ENCODE measurements around the gene FAR1.
A peak's percentile ranks its signal among the peaks of the same experiment; 100 is the strongest.

The FAR1 gene

GRCh38 chr11:13681446-13681845 lies 13.0 kb downstream of the FAR1 start:
- H3K18ac ChIP-seq (ENCODE audit: low read depth in 1 of 2, low read length in 2 of 2), result no peak overlapping the region
- no peak for DNase-seq
- peaks cover 3% of the 10 kb centered on the region for H3K79me1 ChIP-seq (replicated peaks; ENCODE audit: low read length, poor library complexity, severe bottlenecking)
- H3K4me2 ChIP-seq (ENCODE audit: low read length, poor library complexity, severe bottlenecking), result no peak overlapping the region
- no peaks in the 10 kb centered on the region for H3K9me3 ChIP-seq (ENCODE audit: control insufficient read depth, low read length)
- no peak overlapping the region for H3K14ac ChIP-seq (ENCODE audit: low read length in 2 of 2)
- no peak overlapping the region for H3K4me3 ChIP-seq (ENCODE audit: insufficient read depth in 1 of 2, low read depth in 1 of 2, low read length in 2 of 2)
- H2BK15ac ChIP-seq (ENCODE audit: low read depth, poor library complexity, severe bottlenecking), result no peak overlapping the region
- no peak overlapping the region for H4K91ac ChIP-seq (ENCODE audit: low read length)
- H2AK5ac ChIP-seq (ENCODE audit: low read length, severe bottlenecking), result no peak overlapping the region
- no peak overlapping the region for H3K9ac ChIP-seq (ENCODE audit: low read length)
- H3K4ac ChIP-seq (ENCODE audit: low read depth in 1 of 2, low read length in 2 of 2), result no peak overlapping the region
- H2BK12ac ChIP-seq (ENCODE audit: low read length in 2 of 2), result no peak overlapping the region
- 100% methylated on average over 2 of the region's 2 CpGs for WGBS
- H2AFZ ChIP-seq (ENCODE audit: low read depth, low read length), result no peak overlapping the region
- H3K27me3 ChIP-seq (ENCODE audit: control insufficient read depth in 1 of 2, insufficient read depth in 1 of 2, low read length in 2 of 2), result no peaks in the 10 kb centered on the region
- H4K8ac ChIP-seq (ENCODE audit: low read length), result no peak overlapping the region
- no peak overlapping the region for H2BK5ac ChIP-seq (ENCODE audit: low read depth, low read length, poor library complexity, severe bottlenecking)
- no peak overlapping the region for H3K27ac ChIP-seq (ENCODE audit: low read length, poor library complexity, severe bottlenecking)
- H2BK120ac ChIP-seq (ENCODE audit: low read depth, low read length), result no peak overlapping the region
- no peak overlapping the region for H3K23ac ChIP-seq (ENCODE audit: low read length in 2 of 2)
- H3K36me3 ChIP-seq (ENCODE audit: control insufficient read depth in 1 of 2, insufficient read depth in 2 of 2, low read depth in 1 of 2, low read length in 2 of 2), result no peaks in the 10 kb centered on the region
- H3K4me1 ChIP-seq (ENCODE audit: control insufficient read depth, insufficient read depth, low read depth, low read length), result peaks cover 2% of the 10 kb centered on the region

GRCh38 chr11:13682212-13682611 lies 13.7 kb downstream of the FAR1 start:
- no peak overlapping the region for H3K18ac ChIP-seq (ENCODE audit: low read depth in 1 of 2, low read length in 2 of 2)
- peaks cover 3% of the 10 kb centered on the region for H3K79me1 ChIP-seq (replicated peaks; ENCODE audit: low read length, poor library complexity, severe bottlenecking)
- H2BK12ac ChIP-seq (ENCODE audit: low read length in 2 of 2), result no peak overlapping the region
- DNase-seq, result no peak
- no peak overlapping the region for H2AK5ac ChIP-seq (ENCODE audit: low read length, severe bottlenecking)
- H3K4me2 ChIP-seq (ENCODE audit: low read length, poor library complexity, severe bottlenecking), result no peak overlapping the region
- no peak overlapping the region for H2AFZ ChIP-seq (ENCODE audit: low read depth, low read length)
- no peak overlapping the region for H4K91ac ChIP-seq (ENCODE audit: low read length)
- peaks cover 2% of the 10 kb centered on the region for H3K4me1 ChIP-seq (ENCODE audit: control insufficient read depth, insufficient read depth, low read depth, low read length)
- H2BK120ac ChIP-seq (ENCODE audit: low read depth, low read length), result no peak overlapping the region
- H3K27me3 ChIP-seq (ENCODE audit: control insufficient read depth in 1 of 2, insufficient read depth in 1 of 2, low read length in 2 of 2), result no peaks in the 10 kb centered on the region
- no peaks in the 10 kb centered on the region for H3K9me3 ChIP-seq (ENCODE audit: control insufficient read depth, low read length)
- no CpG with 5 or more reads among the region's 1 CpG for WGBS
- no peak overlapping the region for H3K9ac ChIP-seq (ENCODE audit: low read length)
- H2BK15ac ChIP-seq (ENCODE audit: low read depth, poor library complexity, severe bottlenecking), result no peak overlapping the region
- H3K4me3 ChIP-seq (ENCODE audit: insufficient read depth in 1 of 2, low read depth in 1 of 2, low read length in 2 of 2), result no peak overlapping the region
- no peak overlapping the region for H4K8ac ChIP-seq (ENCODE audit: low read length)
- no peak overlapping the region for H2BK5ac ChIP-seq (ENCODE audit: low read depth, low read length, poor library complexity, severe bottlenecking)
- no peak overlapping the region for H3K14ac ChIP-seq (ENCODE audit: low read length in 2 of 2)
- H3K27ac ChIP-seq (ENCODE audit: low read length, poor library complexity, severe bottlenecking), result no peak overlapping the region
- no peak overlapping the region for H3K4ac ChIP-seq (ENCODE audit: low read depth in 1 of 2, low read length in 2 of 2)
- H3K36me3 ChIP-seq (ENCODE audit: control insufficient read depth in 1 of 2, insufficient read depth in 2 of 2, low read depth in 1 of 2, low read length in 2 of 2), result no peaks in the 10 kb centered on the region
- no peak overlapping the region for H3K23ac ChIP-seq (ENCODE audit: low read length in 2 of 2)

- H3K9me3 ChIP-seq (ENCODE audit: control insufficient read depth, low read length), result no peaks in the 10 kb centered on the region
- H3K14ac ChIP-seq (ENCODE audit: low read length in 2 of 2), result no peak overlapping the region
- no peak overlapping the region for H4K91ac ChIP-seq (ENCODE audit: low read length)
- no peak overlapping the region for H3K27ac ChIP-seq (ENCODE audit: low read length, poor library complexity, severe bottlenecking)
- H3K27me3 ChIP-seq (ENCODE audit: control insufficient read depth in 1 of 2, insufficient read depth in 1 of 2, low read length in 2 of 2), result no peaks in the 10 kb centered on the region
- H3K23ac ChIP-seq (ENCODE audit: low read length in 2 of 2), result no peak overlapping the region
- 80% methylated on average over 5 of the region's 5 CpGs for WGBS
- no peaks in the 10 kb centered on the region for H3K4me1 ChIP-seq (ENCODE audit: control insufficient read depth, insufficient read depth, low read depth, low read length)
- no peak overlapping the region for H2BK5ac ChIP-seq (ENCODE audit: low read depth, low read length, poor library complexity, severe bottlenecking)
- H2BK15ac ChIP-seq (ENCODE audit: low read depth, poor library complexity, severe bottlenecking), result no peak overlapping the region
- H2BK12ac ChIP-seq (ENCODE audit: low read length in 2 of 2), result no peak overlapping the region
- no peak overlapping the region for H3K18ac ChIP-seq (ENCODE audit: low read depth in 1 of 2, low read length in 2 of 2)
- no peak overlapping the region for H3K4me3 ChIP-seq (ENCODE audit: insufficient read depth in 1 of 2, low read depth in 1 of 2, low read length in 2 of 2)
- H2AFZ ChIP-seq (ENCODE audit: low read depth, low read length), result no peak overlapping the region
- peaks cover 3% of the 10 kb centered on the region for H3K79me1 ChIP-seq (replicated peaks; ENCODE audit: low read length, poor library complexity, severe bottlenecking)
- no peaks in the 10 kb centered on the region for H3K36me3 ChIP-seq (ENCODE audit: control insufficient read depth in 1 of 2, insufficient read depth in 2 of 2, low read depth in 1 of 2, low read length in 2 of 2)
- peak overlapping the region; percentile 22 for H3K9ac ChIP-seq (ENCODE audit: low read length)
- no peak overlapping the region for H2BK120ac ChIP-seq (ENCODE audit: low read depth, low read length)
- no peak overlapping the region for H2AK5ac ChIP-seq (ENCODE audit: low read length, severe bottlenecking)
- no peak overlapping the region for H3K4ac ChIP-seq (ENCODE audit: low read depth in 1 of 2, low read length in 2 of 2)
- no peak overlapping the region for H3K4me2 ChIP-seq (ENCODE audit: low read length, poor library complexity, severe bottlenecking)
- H4K8ac ChIP-seq (ENCODE audit: low read length), result no peak overlapping the region
- peak; percentile 22 for DNase-seq
Measured at GRCh38 chr11:13685461-13686108, 17.1 kb downstream of the FAR1 start.

GRCh38 chr11:13686776-13687175 lies 18.3 kb downstream of the FAR1 start:
- Histone ChIP-seq H3K4me1 (ENCODE audit: control insufficient read depth, insufficient read depth, low read depth, low read length) (no peaks in the 10 kb centered on the region), H2BK12ac (ENCODE audit: low read length in 2 of 2) (no peak overlapping the region), H4K91ac (ENCODE audit: low read length) (no peak overlapping the region), H3K27me3 (ENCODE audit: control insufficient read depth in 1 of 2, insufficient read depth in 1 of 2, low read length in 2 of 2) (no peaks in the 10 kb centered on the region), H3K14ac (ENCODE audit: low read length in 2 of 2) (no peak overlapping the region), H3K4me3 (ENCODE audit: insufficient read depth in 1 of 2, low read depth in 1 of 2, low read length in 2 of 2) (no peak overlapping the region), H2BK15ac (ENCODE audit: low read depth, poor library complexity, severe bottlenecking) (no peak overlapping the region), H2AFZ (ENCODE audit: low read depth, low read length) (no peak overlapping the region), H3K4me2 (ENCODE audit: low read length, poor library complexity, severe bottlenecking) (no peak overlapping the region), H3K9ac (ENCODE audit: low read length) (no peak overlapping the region), H2AK5ac (ENCODE audit: low read length, severe bottlenecking) (no peak overlapping the region), H3K4ac (ENCODE audit: low read depth in 1 of 2, low read length in 2 of 2) (no peak overlapping the region), H2BK5ac (ENCODE audit: low read depth, low read length, poor library complexity, severe bottlenecking) (no peak overlapping the region), H3K27ac (ENCODE audit: low read length, poor library complexity, severe bottlenecking) (no peak overlapping the region), H3K9me3 (ENCODE audit: control insufficient read depth, low read length) (no peaks in the 10 kb centered on the region), H4K8ac (ENCODE audit: low read length) (no peak overlapping the region), H3K79me1 (replicated peaks; ENCODE audit: low read length, poor library complexity, severe bottlenecking) (peaks cover 3% of the 10 kb centered on the region), H3K23ac (ENCODE audit: low read length in 2 of 2) (no peak overlapping the region), H3K36me3 (ENCODE audit: control insufficient read depth in 1 of 2, insufficient read depth in 2 of 2, low read depth in 1 of 2, low read length in 2 of 2) (no peaks in the 10 kb centered on the region), H3K18ac (ENCODE audit: low read depth in 1 of 2, low read length in 2 of 2) (no peak overlapping the region), H2BK120ac (ENCODE audit: low read depth, low read length) (no peak overlapping the region)
- 87% methylated on average over 1 of the region's 1 CpG for WGBS
- DNase-seq, result no peak

Data from mesenchymal stem cell (in vitro differentiated cells and primary cell).